ENCODE data around the gene TOMM70. TPM values are rescaled to one million over a fixed set of nuclear protein-coding genes. Genes with fewer than 3 reads are reported as not detected.
"Not testable (repeated sequence)": the region's sequence is repeated elsewhere in the genome, so short reads cannot be mapped to it uniquely, and the experiment has no call there.

The TOMM70 gene
- total RNA-seq, 1 donor from 2014 or later: 44.6 TPM

DNA sequence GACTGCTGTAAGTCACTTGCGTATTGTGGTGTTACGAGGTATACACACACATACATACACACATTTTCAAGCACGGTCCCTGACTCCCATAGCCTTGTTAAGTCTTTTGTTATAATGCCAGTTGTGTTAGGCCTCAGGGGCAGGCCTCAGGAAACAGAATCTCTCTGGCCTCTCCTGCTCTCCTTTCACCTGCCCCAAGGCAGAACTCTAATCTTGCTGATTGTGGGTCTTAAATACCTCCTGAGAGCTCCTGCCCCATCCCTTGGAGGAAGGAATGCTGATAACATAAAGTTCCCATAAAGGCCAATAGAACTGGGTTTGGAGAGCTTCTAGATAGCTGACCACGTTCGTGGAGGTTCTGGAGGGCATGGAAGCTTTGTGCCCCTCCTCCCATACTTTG lies 70.2 kb downstream of the TOMM70 start:
- Mint-ChIP-seq H3K27ac (no peak overlapping the region), H3K36me3 (peaks cover 14% of the 10 kb centered on the region), H3K4me3 (no peak overlapping the region), H3K9me3 (no peaks in the 10 kb centered on the region), H3K4me1 (ENCODE audit: unreplicated experiment) (peaks cover 5% of the 10 kb centered on the region), H3K27me3 (no peaks in the 10 kb centered on the region)
- TF ChIP-seq, protein P1, sequence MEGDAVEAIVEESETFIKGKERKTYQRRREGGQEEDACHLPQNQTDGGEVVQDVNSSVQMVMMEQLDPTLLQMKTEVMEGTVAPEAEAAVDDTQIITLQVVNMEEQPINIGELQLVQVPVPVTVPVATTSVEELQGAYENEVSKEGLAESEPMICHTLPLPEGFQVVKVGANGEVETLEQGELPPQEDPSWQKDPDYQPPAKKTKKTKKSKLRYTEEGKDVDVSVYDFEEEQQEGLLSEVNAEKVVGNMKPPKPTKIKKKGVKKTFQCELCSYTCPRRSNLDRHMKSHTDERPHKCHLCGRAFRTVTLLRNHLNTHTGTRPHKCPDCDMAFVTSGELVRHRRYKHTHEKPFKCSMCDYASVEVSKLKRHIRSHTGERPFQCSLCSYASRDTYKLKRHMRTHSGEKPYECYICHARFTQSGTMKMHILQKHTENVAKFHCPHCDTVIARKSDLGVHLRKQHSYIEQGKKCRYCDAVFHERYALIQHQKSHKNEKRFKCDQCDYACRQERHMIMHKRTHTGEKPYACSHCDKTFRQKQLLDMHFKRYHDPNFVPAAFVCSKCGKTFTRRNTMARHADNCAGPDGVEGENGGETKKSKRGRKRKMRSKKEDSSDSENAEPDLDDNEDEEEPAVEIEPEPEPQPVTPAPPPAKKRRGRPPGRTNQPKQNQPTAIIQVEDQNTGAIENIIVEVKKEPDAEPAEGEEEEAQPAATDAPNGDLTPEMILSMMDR (conservative IDR thresholded peaks at IDR 0.05): no peak
- DNase-seq (ENCODE audit: extremely low spot score, unreplicated experiment): no peak

DNA sequence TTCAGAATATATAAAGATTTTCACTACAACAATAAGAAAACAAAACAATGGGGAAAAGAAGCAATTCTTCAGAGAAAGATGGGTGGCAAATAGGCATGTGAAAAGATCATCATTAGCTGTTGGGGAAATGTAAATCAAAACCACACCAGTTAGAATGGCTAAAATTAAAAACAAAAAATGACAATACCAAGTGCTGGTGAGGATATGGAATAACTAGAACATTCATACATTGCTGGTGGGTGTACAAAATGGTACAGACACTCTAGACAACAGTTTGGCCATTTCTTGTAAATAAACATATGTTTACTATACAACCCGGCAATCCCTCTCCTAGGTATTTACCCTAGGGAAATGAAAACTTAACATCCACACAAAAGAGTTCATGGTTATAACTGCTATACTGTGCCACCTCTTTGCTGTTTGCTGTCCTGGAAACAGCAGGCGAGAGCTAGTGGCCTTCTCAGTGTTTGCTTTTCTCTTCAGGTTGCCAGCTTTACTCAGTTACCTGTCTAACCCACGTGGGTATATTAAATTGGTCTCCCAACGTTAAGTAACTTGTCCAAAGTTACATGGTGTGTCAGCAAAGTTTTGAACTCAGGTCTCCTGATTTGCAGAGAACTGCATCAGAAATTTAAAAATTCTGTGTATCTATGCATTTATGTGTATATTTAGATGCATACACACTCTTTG lies 70.9 kb downstream of the TOMM70 start:
- H3K4me3 Mint-ChIP-seq: no peak overlapping the region
- no peak overlapping the region for H3K27ac Mint-ChIP-seq
- H3K9me3 Mint-ChIP-seq: no peaks in the 10 kb centered on the region
- TF ChIP-seq, protein P1 (conservative IDR thresholded peaks at IDR 0.05): no peak
- peaks cover under 1% of the 10 kb centered on the region for H3K4me1 Mint-ChIP-seq (ENCODE audit: unreplicated experiment)
- H3K36me3 Mint-ChIP-seq: peaks cover 15% of the 10 kb centered on the region
- DNase-seq (ENCODE audit: extremely low spot score, unreplicated experiment): no peak
- H3K27me3 Mint-ChIP-seq: no peaks in the 10 kb centered on the region

GRCh38 chr3:100327377-100327776 lies 73.5 kb downstream of the TOMM70 start:
- not testable (repeated sequence) for H3K9me3 Mint-ChIP-seq; H3K4me3 Mint-ChIP-seq; H3K27me3 Mint-ChIP-seq; H3K27ac Mint-ChIP-seq; DNase-seq (ENCODE audit: extremely low spot score, unreplicated experiment); H3K4me1 Mint-ChIP-seq (ENCODE audit: unreplicated experiment)
- H3K36me3 Mint-ChIP-seq: peaks cover 15% of the 10 kb centered on the region

- Mint-ChIP-seq H3K9me3 (no peaks in the 10 kb centered on the region), H3K4me1 (ENCODE audit: unreplicated experiment) (no peaks in the 10 kb centered on the region), H3K36me3 (peaks cover 15% of the 10 kb centered on the region), H3K27me3 (no peaks in the 10 kb centered on the region), H3K27ac (no peak overlapping the region), H3K4me3 (no peak overlapping the region)
- TF ChIP-seq, protein P1 (conservative IDR thresholded peaks at IDR 0.05): no peak
- no peak for DNase-seq (ENCODE audit: extremely low spot score, unreplicated experiment)
Observed at GRCh38 chr3:100325827-100326226, 75.1 kb downstream of the TOMM70 start.

DNA sequence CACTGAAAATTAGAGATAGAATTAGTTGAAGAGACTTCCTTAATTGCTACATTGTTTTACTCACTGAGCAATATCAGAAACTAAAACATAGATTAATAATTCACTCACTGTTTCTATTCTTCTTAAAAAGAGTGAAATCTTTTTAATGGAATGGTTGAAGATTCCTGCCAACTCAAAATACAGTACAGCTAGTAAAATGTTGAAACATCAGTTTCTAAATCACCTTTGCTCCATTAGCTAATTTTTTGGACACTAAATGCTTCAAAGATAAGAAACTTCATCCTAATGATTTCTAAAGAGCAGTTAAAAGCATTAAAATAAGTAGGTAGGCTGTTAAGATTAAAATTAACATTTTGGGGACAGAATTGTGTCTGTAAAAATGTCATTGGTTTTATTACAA lies 76.8 kb downstream of the TOMM70 start:
- Mint-ChIP-seq H3K27me3 (no peaks in the 10 kb centered on the region), H3K9me3 (no peaks in the 10 kb centered on the region), H3K4me1 (ENCODE audit: unreplicated experiment) (no peaks in the 10 kb centered on the region), H3K36me3 (peaks cover 21% of the 10 kb centered on the region), H3K4me3 (no peak overlapping the region), H3K27ac (no peak overlapping the region)
- TF ChIP-seq, protein P1 (conservative IDR thresholded peaks at IDR 0.05): no peak
- DNase-seq (ENCODE audit: extremely low spot score, unreplicated experiment): no peak

- no peaks in the 10 kb centered on the region for H3K4me1 Mint-ChIP-seq (ENCODE audit: unreplicated experiment)
- H3K27me3 Mint-ChIP-seq: no peaks in the 10 kb centered on the region
- TF ChIP-seq, protein P1 (conservative IDR thresholded peaks at IDR 0.05): no peak
- no peaks in the 10 kb centered on the region for H3K9me3 Mint-ChIP-seq
- H3K27ac Mint-ChIP-seq: no peak overlapping the region
- DNase-seq (ENCODE audit: extremely low spot score, unreplicated experiment): no peak
- H3K4me3 Mint-ChIP-seq: no peak overlapping the region
- H3K36me3 Mint-ChIP-seq: peaks cover 6% of the 10 kb centered on the region
Observed at GRCh38 chr3:100319951-100320350, 80.9 kb downstream of the TOMM70 start.

Measured in type B pancreatic cell (in vitro differentiated cells).